HEK293T (cell line): ENCODE results near the gene HSPA12A.

ENCODE experiments used
- ARNT ChIP-seq: fragments of 450-650 bp; IDR thresholded peaks from 2 replicates; pipeline ENCODE4 v1.6.1; 2017; ENCODE audit warnings: mild to moderate bottlenecking
- FOXK2 ChIP-seq: fragments of 450-650 bp; IDR thresholded peaks from 2 replicates; pipeline ENCODE4 v1.6.1; 2016; ENCODE audit warnings: mild to moderate bottlenecking
- FOXM1 ChIP-seq: fragments of 450-650 bp; IDR thresholded peaks from 2 replicates; pipeline ENCODE4 v1.6.1; 2017; ENCODE audit warnings: mild to moderate bottlenecking, borderline replicate concordance
- HDGF ChIP-seq: fragments of 450-650 bp; IDR thresholded peaks from 2 replicates; pipeline ENCODE4 v1.6.1; 2017; ENCODE audit warnings: antibody characterized with exemption, borderline replicate concordance
- NFRKB ChIP-seq: fragments of 450-650 bp; IDR thresholded peaks from 2 replicates; pipeline ENCODE4 v1.6.1; 2016; ENCODE audit warnings: mild to moderate bottlenecking, moderate library complexity
- SP1 ChIP-seq: fragments of 450-650 bp; IDR thresholded peaks from 2 replicates; pipeline ENCODE4 v1.6.1; 2017
- SUZ12 ChIP-seq: fragments of 450-650 bp; IDR thresholded peaks from 2 replicates; pipeline ENCODE4 v1.6.1; 2016; ENCODE audit warnings: mild to moderate bottlenecking
- TARDBP ChIP-seq: fragments of 450-650 bp; IDR thresholded peaks from 2 replicates; pipeline ENCODE4 v1.6.1; 2016
- ZNF384 ChIP-seq: fragments of 450-650 bp; IDR thresholded peaks from 2 replicates; pipeline ENCODE4 v1.6.1; 2016
- TF ChIP-seq, protein P1 (sequence below): fragments of 450-650 bp; IDR thresholded peaks from 2 replicates; pipeline ENCODE4 v1.6.1; 2016

DNA sequence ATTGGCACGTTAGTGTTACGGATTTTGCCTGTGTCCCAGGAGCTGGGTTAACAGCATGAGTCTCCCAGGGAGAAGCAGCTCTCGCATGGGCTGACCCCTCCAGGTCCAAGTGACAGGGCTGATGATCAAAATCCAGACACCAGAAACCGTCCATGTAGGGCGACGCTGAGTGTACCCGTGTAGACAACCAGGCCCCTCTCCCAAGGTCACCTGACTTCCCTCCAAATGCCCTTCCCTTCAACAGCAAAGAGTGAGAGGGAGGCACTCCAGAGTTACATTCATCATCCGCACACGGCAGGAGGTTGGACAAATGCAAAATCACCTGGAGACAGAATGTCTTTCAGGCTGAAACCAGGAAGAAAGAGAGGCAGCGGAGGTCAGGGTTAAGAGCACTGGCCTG lies 14.9 kb upstream of the HSPA12A start:
- TF ChIP-seq TARDBP (no peak), FOXM1 (no peak), HDGF (no peak), FOXK2 (no peak), ARNT (no peak), SP1 (no peak), NFRKB (no peak), SUZ12 (no peak), ZNF384 (no peak)
- TF ChIP-seq, protein P1, sequence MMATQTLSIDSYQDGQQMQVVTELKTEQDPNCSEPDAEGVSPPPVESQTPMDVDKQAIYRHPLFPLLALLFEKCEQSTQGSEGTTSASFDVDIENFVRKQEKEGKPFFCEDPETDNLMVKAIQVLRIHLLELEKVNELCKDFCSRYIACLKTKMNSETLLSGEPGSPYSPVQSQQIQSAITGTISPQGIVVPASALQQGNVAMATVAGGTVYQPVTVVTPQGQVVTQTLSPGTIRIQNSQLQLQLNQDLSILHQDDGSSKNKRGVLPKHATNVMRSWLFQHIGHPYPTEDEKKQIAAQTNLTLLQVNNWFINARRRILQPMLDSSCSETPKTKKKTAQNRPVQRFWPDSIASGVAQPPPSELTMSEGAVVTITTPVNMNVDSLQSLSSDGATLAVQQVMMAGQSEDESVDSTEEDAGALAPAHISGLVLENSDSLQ, result no peak
